Lung (tissue), 12 donors: ENCODE data around the gene PPIL1. TPM values are rescaled to one million over a fixed set of nuclear protein-coding genes. Genes with fewer than 3 reads are reported as not detected.

ENCODE experiments used
- ATAC-seq: fragments of 200-7000 bp; cut with Tn5 transposase; one replicate; pipeline ENCODE4 v1.9.1; 2020; ENCODE audit warnings: moderate number of reproducible peaks; ENCODE audit not compliant: insufficient read depth, low FRiP score
- DNase-seq, 3 donors: peaks; one replicate each; pipeline ENCODE4 v3.0.0-alpha.2; 2013 to 2017
- H3K27ac ChIP-seq, 2 donors: one replicate each; pipeline ENCODE4 v1.5.1; 2013; ENCODE audit warnings: mild to moderate bottlenecking in 2 of 2, moderate library complexity in 2 of 2, control low read depth in 1 of 2, inconsistent platforms in 1 of 2, low read depth in 1 of 2, low read length in 1 of 2
- H3K27me3 ChIP-seq, 3 donors: one replicate each; pipeline ENCODE4 v1.5.1; 2013; ENCODE audit warnings: low read length in 2 of 3; ENCODE audit not compliant: control insufficient read depth in 3 of 3, insufficient read depth in 3 of 3
- H3K36me3 ChIP-seq, 4 donors: one replicate each; pipeline ENCODE4 v1.5.1; 2013; ENCODE audit warnings: low read length in 4 of 4, mild to moderate bottlenecking in 1 of 4, moderate library complexity in 1 of 4; ENCODE audit not compliant: control insufficient read depth in 4 of 4, insufficient read depth in 4 of 4
- H3K4me1 ChIP-seq, 5 donors: one replicate each; pipeline ENCODE4 v1.5.1; 2013; ENCODE audit warnings: low read length in 5 of 5, mild to moderate bottlenecking in 2 of 5, moderate library complexity in 1 of 5; ENCODE audit not compliant: control insufficient read depth in 5 of 5, insufficient read depth in 5 of 5
- H3K4me3 ChIP-seq: one replicate; pipeline ENCODE4 v1.5.1; 2013; ENCODE audit warnings: mild to moderate bottlenecking, control low read depth, moderate library complexity
- H3K9ac ChIP-seq, 2 donors: one replicate each; pipeline ENCODE4 v1.5.1; 2013; ENCODE audit warnings: low read length in 2 of 2, control low read depth in 1 of 2; ENCODE audit not compliant: insufficient read depth in 1 of 2
- H3K9me3 ChIP-seq, 4 donors: one replicate each; pipeline ENCODE4 v1.5.1; 2013; ENCODE audit warnings: low read length in 3 of 4, mild to moderate bottlenecking in 1 of 4, moderate library complexity in 1 of 4; ENCODE audit not compliant: control insufficient read depth in 4 of 4, insufficient read depth in 3 of 4
- CTCF ChIP-seq: IDR thresholded peaks from 2 replicates; pipeline ENCODE4 v1.5.1; 2012; ENCODE audit warnings: mild to moderate bottlenecking; ENCODE audit errors: control extremely low read depth, extremely low read depth
- WGBS, 2 donors: extraction: QIAGEN DNeasy Blood & Tissue Kit; methylation state at CpG; one replicate each; pipeline ENCODE4 v1.1.7; 2013; 5-methylcytosine and 5-hydroxymethylcytosine counted together
- polyA plus RNA-seq, 2 donors: library from polyadenylated mRNA; stranded (reverse); fragments of 200-250 nt; gene quantifications; one replicate each; pipeline ENCODE4 v1.2.1, GENCODE V29; 2013
- total RNA-seq, 2 donors: library from RNA; depleted of rRNA in 1 of 2; stranded (reverse); fragments of >200 nt in 1 of 2; gene quantifications; one replicate each; pipeline ENCODE4 v1.2.1, GENCODE V29; 2014 to 2021
- donor health status: control.
- donor health status: control.
- donor health status: Bipolar disorder and iron deficiency.
- donor health status: healthy.
- donor health status: DM: yes; HTN: yes; CAD: no.

Gene PPIL1
- total and polyA plus RNA-seq, 4 donors = 12.3 to 30.2 (median 20.1) TPM

- no peaks in the 10 kb centered on the region for H3K9me3 ChIP-seq
- peak overlapping the region in 1 of 2 donors; percentile 62 for H3K27ac ChIP-seq
- no peaks in the 10 kb centered on the region for H3K27me3 ChIP-seq
- no peak overlapping the region for H3K9ac ChIP-seq
- H3K4me1 ChIP-seq = peaks cover 0 to 11% (median 0%) of the 10 kb centered on the region in 5 donors
- no peak for TF ChIP-seq CTCF
- DNase-seq (no peak), ATAC-seq (no peak)
- no peak overlapping the region for H3K4me3 ChIP-seq
- WGBS, 2 donors = 80 to 86% methylated on average over 4 of the region's 4 CpGs
- H3K36me3 ChIP-seq = peaks cover 0 to 20% (median 12%) of the 10 kb centered on the region in 4 donors
Measured at GRCh38 chr6:36867471-36868224, 7.0 kb downstream of the PPIL1 start.

- no peaks in the 10 kb centered on the region for H3K9me3 ChIP-seq
- H3K27ac ChIP-seq = no peak overlapping the region
- H3K4me1 ChIP-seq = peaks cover 0 to 13% (median 0%) of the 10 kb centered on the region in 5 donors
- no peak for ATAC-seq
- 63 to 72% methylated on average over 2 of the region's 2 CpGs for WGBS, 2 donors
- no peak overlapping the region for H3K4me3 ChIP-seq
- peaks cover 0 to 16% (median 12%) of the 10 kb centered on the region in 4 donors for H3K36me3 ChIP-seq
- no peak overlapping the region for H3K9ac ChIP-seq
- H3K27me3 ChIP-seq = no peaks in the 10 kb centered on the region
- peak in 1 of 3 donors; percentile 48 for DNase-seq
- no peak for TF ChIP-seq CTCF
Measured at GRCh38 chr6:36865835-36866234, 8.8 kb downstream of the PPIL1 start.

GRCh38 chr6:36863670-36864540 lies 10.7 kb downstream of the PPIL1 start:
- 88 to 90% methylated on average over 12 of the region's 12 CpGs for WGBS, 2 donors
- TF ChIP-seq CTCF = no peak
- DNase-seq (no peak), ATAC-seq (no peak)
- Histone ChIP-seq H3K27me3 (no peaks in the 10 kb centered on the region), H3K27ac (no peak overlapping the region), H3K4me1 (peaks cover 0 to 15% (median 0%) of the 10 kb centered on the region in 5 donors), H3K4me3 (no peak overlapping the region), H3K9ac (no peak overlapping the region), H3K9me3 (no peaks in the 10 kb centered on the region), H3K36me3 (peaks cover 0 to 16% (median 9%) of the 10 kb centered on the region in 4 donors)
